RPMI7951 (cell line): ENCODE data around the gene SYT1. TPM values are rescaled to one million over a fixed set of nuclear protein-coding genes. Genes with fewer than 3 reads are reported as not detected.

Experiments
- DNase-seq: peaks from one replicate; pipeline ENCODE4 v3.0.0-alpha.2; 2012; ENCODE audit warnings: low read depth
- total RNA-seq: library from RNA; depleted of rRNA; stranded (reverse); fragments of >200 nt; shearing (Covaris generic); gene quantifications from 2 replicates; pipeline ENCODE4 v1.2.3, GENCODE V29; 2014

SYT1 gene
- total RNA-seq, 1 experiment from 2014 or later = 5.9 TPM

GRCh38 chr12:79291711-79292110 is 427.1 kb downstream of the SYT1 start:
- DNase-seq = no peak

- no peak for DNase-seq
Measured at GRCh38 chr12:79294590-79294989, 430.0 kb downstream of the SYT1 start.

- no peak for DNase-seq
Measured at GRCh38 chr12:79295572-79295971, 431.0 kb downstream of the SYT1 start.

GRCh38 chr12:79296133-79296532 is 431.6 kb downstream of the SYT1 start:
- no peak for DNase-seq

- DNase-seq = no peak
Measured at GRCh38 chr12:79296871-79297270, 432.3 kb downstream of the SYT1 start.

- DNase-seq = peak; percentile 2
Measured at GRCh38 chr12:79298506-79298905, 433.9 kb downstream of the SYT1 start.

- DNase-seq = no peak
Measured at GRCh38 chr12:79299447-79300198, 435.0 kb downstream of the SYT1 start.

GRCh38 chr12:79300199-79300568 is 435.6 kb downstream of the SYT1 start:
- DNase-seq = no peak

GRCh38 chr12:79301181-79301580 is 436.6 kb downstream of the SYT1 start:
- DNase-seq = no peak

GRCh38 chr12:79302162-79302814 is 437.7 kb downstream of the SYT1 start:
- DNase-seq = no peak

- no peak for DNase-seq
Measured at GRCh38 chr12:79307340-79307739, 442.8 kb downstream of the SYT1 start.

- DNase-seq = no peak
Measured at GRCh38 chr12:79309039-79309438, 444.5 kb downstream of the SYT1 start.

GRCh38 chr12:79317179-79317847 is 452.7 kb downstream of the SYT1 start:
- peak; percentile 2 for DNase-seq

GRCh38 chr12:79322905-79323304 is 458.3 kb downstream of the SYT1 start:
- DNase-seq = no peak

- no peak for DNase-seq
Measured at GRCh38 chr12:79324571-79324970, 460.0 kb downstream of the SYT1 start.

- DNase-seq = no peak
Measured at GRCh38 chr12:79326222-79326621, 461.6 kb downstream of the SYT1 start.

- DNase-seq = no peak
Measured at GRCh38 chr12:79326663-79327062, 462.1 kb downstream of the SYT1 start.

GRCh38 chr12:79327465-79327864 is 462.9 kb downstream of the SYT1 start:
- DNase-seq = no peak

GRCh38 chr12:79329933-79330332 is 465.4 kb downstream of the SYT1 start:
- DNase-seq = no peak

GRCh38 chr12:79331870-79332269 is 467.3 kb downstream of the SYT1 start:
- no peak for DNase-seq

- no peak for DNase-seq
Measured at GRCh38 chr12:79333144-79333543, 468.6 kb downstream of the SYT1 start.

- DNase-seq = peak; percentile 24
Measured at GRCh38 chr12:79337662-79338290, 473.2 kb downstream of the SYT1 start.
